Mucosa of descending colon (tissue), 3 donors: Measurements from ENCODE around the gene TXNDC11. TPM values are rescaled to one million over a fixed set of nuclear protein-coding genes. Genes with fewer than 3 reads are reported as not detected.

Experiments used
- ATAC-seq: fragments of 200-7000 bp; cut with Tn5 transposase; one replicate; pipeline ENCODE4 v1.9.1; 2020; ENCODE audit warnings: mild to moderate bottlenecking, moderate library complexity
- DNase-seq, 3 donors: peaks; one replicate each; pipeline ENCODE4 v3.0.0-alpha.2; 2020
- H3K36me3 ChIP-seq: fragments of 200-600 bp; one replicate; pipeline ENCODE4 v1.8.0; 2021; ENCODE audit warnings: low read depth, mild to moderate bottlenecking
- H3K4me1 ChIP-seq: fragments of 200-600 bp; one replicate; pipeline ENCODE4 v1.8.0; 2021; ENCODE audit warnings: low read depth, mild to moderate bottlenecking
- H3K4me3 ChIP-seq: fragments of 200-600 bp; one replicate; pipeline ENCODE4 v1.8.0; 2021; ENCODE audit warnings: mild to moderate bottlenecking
- H3K9me3 ChIP-seq: fragments of 200-600 bp; one replicate; pipeline ENCODE4 v1.8.0; 2021; ENCODE audit warnings: mild to moderate bottlenecking
- intact Hi-C, 2 donors: fragments of 100-400 bp; cut with DNase I in 1 of 2; cut with micrococcal nuclease in 1 of 2; formaldehyde crosslinking; loops; one replicate each; pipeline versions ENCODE4 v1.11.0 to v1.11.1; 2022; cut with DNase I, micrococcal nuclease
- total RNA-seq, 3 donors: library from RNA; stranded (reverse); fragmentation: NEBNext Ultra II Directional in 2 of 3; extraction: Animal tissue kit (Norgen Biotek cat#: 25700) in 2 of 3; gene quantifications; one replicate each; pipeline versions ENCODE4 v1.2.1 to v1.2.4, GENCODE V29; 2021 to 2023
- TF ChIP-seq, protein P1 (sequence below): fragments of 200-600 bp; IDR thresholded peaks from one replicate; pipeline ENCODE4 v1.8.0; 2022; ENCODE audit warnings: antibody characterized with exemption, mild to moderate bottlenecking
- donor health status: DM: no; HTN: no; CAD: no; lungs with moderate emphysema.
- donor health status: DM: no; HTN: no; CAD: no.
- donor health status: DM: no; HTN: yes; CAD: no.

The TXNDC11 gene
- total RNA-seq, 3 donors from 2014 or later: 52.3 to 71.9 (median 60.3) TPM

DNA sequence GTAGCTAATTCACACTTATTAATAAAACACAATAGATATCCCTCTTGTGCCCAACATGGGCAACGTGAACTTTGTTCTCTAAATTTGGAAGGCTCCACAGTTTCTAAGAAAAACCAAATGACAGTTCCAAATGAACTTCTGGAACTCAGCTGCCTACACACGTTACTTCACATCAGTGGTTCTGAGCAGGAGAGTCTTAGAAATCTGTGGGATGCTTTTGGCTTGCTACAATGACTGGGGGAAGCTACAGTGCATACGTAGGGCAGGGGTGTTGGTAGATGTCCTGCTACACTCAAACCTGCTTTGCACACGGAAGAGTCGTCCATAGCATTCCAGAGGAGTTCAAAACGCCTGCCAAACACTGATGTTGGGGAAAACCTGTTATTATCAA, 8.0 kb downstream of the TXNDC11 start:
- TF ChIP-seq, protein P1, sequence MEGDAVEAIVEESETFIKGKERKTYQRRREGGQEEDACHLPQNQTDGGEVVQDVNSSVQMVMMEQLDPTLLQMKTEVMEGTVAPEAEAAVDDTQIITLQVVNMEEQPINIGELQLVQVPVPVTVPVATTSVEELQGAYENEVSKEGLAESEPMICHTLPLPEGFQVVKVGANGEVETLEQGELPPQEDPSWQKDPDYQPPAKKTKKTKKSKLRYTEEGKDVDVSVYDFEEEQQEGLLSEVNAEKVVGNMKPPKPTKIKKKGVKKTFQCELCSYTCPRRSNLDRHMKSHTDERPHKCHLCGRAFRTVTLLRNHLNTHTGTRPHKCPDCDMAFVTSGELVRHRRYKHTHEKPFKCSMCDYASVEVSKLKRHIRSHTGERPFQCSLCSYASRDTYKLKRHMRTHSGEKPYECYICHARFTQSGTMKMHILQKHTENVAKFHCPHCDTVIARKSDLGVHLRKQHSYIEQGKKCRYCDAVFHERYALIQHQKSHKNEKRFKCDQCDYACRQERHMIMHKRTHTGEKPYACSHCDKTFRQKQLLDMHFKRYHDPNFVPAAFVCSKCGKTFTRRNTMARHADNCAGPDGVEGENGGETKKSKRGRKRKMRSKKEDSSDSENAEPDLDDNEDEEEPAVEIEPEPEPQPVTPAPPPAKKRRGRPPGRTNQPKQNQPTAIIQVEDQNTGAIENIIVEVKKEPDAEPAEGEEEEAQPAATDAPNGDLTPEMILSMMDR: no peak
- H3K36me3 ChIP-seq: no peaks in the 10 kb centered on the region
- H3K4me1 ChIP-seq: peaks cover 9% of the 10 kb centered on the region
- DNase-seq: no peak
- intact Hi-C loops: no loop called here
- no peak for ATAC-seq
- no peak overlapping the region for H3K4me3 ChIP-seq
- H3K9me3 ChIP-seq: no peaks in the 10 kb centered on the region

DNA sequence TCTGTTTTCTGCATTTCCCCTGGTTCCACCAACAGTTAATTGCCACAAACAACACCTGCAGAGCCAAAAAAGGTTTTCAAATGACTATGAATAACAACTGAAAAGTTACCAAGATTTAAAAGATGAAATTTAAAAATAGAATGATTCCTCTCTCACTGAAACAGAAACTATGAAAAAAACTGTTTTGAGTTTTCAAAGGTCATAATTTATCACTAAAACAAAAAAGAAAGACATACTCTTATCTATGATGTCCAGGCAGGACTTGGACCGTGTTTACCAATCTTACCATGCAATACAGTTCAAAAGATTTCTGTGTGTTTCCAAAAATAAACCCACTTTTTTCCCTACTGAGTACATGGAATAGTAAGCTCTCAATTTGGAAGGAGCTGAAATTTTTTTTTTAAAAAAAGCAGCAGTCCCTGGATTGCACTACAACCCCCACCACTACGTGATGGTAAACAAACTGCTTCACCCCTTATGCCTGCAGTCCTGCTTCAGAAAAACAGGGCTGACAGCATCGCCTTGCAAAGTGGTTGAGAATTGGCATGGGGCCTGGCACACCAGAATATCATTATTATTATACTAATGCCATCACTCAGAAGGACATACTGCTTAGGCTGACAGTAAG, 8.5 kb downstream of the TXNDC11 start:
- no peak for DNase-seq
- no peak for ATAC-seq
- Histone ChIP-seq H3K4me3 (no peak overlapping the region), H3K36me3 (no peaks in the 10 kb centered on the region), H3K4me1 (peaks cover 9% of the 10 kb centered on the region), H3K9me3 (no peaks in the 10 kb centered on the region)
- intact Hi-C loops: no loop called here
- TF ChIP-seq, protein P1: no peak

DNA sequence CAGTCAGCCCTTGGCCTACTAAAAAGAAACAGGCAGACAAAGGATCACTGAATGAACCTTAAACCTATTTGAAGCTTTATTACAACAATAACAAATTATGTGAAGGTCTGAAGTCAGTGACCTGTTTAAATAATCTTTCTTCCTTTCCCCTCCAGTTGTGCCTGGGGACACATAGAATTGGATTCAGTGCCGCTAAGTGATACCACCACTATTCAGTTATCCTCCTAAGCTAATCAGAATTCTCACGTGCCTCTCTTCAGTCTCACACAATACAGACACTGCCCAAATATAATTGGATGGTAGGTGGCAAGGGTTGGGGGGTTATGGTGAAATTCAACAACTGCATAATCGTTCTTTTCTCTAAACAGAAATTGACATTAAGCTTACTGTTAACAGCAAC, 11.4 kb downstream of the TXNDC11 start:
- Histone ChIP-seq H3K4me3 (no peak overlapping the region), H3K9me3 (no peaks in the 10 kb centered on the region), H3K4me1 (peaks cover 20% of the 10 kb centered on the region), H3K36me3 (no peaks in the 10 kb centered on the region)
- TF ChIP-seq, protein P1: no peak
- no peak for DNase-seq
- peak; percentile 37 for ATAC-seq
- intact Hi-C loops: no loop called here

DNA sequence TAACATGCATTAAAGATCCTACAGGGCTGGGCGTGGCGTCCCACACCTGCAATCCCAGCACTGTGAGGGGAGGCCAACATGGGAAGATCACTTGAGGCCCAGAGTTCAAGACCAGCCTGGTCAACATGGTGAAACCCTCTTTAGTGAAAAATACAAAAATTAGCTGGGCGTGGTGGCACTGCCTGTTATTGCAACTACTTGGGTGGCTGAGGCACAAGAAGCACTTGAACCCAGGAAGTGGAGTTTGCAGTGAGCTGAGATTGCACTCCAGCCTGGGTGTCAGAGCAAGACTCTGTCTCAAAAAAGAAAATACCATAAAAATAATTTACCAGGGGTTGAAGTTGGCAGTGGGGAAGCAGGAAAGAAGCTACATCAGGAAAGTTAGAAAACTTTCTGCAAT, 12.9 kb downstream of the TXNDC11 start:
- peaks cover 20% of the 10 kb centered on the region for H3K4me1 ChIP-seq
- H3K4me3 ChIP-seq: no peak overlapping the region
- TF ChIP-seq, protein P1: no peak
- ATAC-seq (no peak), DNase-seq (no peak)
- H3K9me3 ChIP-seq: no peaks in the 10 kb centered on the region
- intact Hi-C loops: no loop called here
- H3K36me3 ChIP-seq: no peaks in the 10 kb centered on the region

DNA sequence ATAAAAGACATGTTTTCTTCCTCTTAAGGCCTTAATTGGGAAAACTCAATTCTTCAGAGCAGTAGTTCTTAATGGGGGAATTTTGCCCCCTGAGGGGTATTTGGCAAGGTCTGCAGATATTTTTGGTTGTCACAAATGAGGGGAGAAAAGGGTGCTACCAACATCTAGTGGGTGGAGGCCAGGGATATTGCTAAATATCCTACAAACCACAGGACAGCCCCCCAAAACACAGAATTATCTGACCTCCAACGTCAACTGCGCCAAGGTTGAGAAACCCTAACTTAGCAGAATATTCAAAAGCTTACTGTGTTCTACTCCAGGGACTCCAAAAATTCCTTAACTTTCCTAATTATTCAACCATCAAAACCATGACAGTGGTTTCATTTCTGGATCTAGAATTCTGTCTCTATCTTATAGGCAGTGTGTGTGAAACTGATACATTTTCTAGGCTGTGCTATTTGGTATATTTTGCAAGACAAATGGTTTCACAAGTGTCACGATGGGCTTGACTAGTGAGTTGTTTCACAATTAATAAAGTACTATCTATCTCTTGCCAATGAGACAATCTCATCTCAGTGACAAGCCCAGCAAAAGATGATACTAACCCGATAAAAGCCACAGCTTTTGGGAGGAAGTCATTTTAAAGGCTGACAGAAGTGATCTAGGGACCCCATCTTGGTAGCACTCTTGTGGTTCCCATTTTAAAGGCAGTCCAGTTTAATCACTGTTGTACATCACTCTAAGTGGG, 14.7 kb downstream of the TXNDC11 start:
- Histone ChIP-seq H3K36me3 (no peaks in the 10 kb centered on the region), H3K4me1 (peaks cover 17% of the 10 kb centered on the region), H3K9me3 (no peaks in the 10 kb centered on the region), H3K4me3 (no peak overlapping the region)
- intact Hi-C loops: no loop called here
- ATAC-seq: no peak
- TF ChIP-seq, protein P1: no peak
- DNase-seq: no peak
